ENCODE results near the gene CATSPERB.

DNA sequence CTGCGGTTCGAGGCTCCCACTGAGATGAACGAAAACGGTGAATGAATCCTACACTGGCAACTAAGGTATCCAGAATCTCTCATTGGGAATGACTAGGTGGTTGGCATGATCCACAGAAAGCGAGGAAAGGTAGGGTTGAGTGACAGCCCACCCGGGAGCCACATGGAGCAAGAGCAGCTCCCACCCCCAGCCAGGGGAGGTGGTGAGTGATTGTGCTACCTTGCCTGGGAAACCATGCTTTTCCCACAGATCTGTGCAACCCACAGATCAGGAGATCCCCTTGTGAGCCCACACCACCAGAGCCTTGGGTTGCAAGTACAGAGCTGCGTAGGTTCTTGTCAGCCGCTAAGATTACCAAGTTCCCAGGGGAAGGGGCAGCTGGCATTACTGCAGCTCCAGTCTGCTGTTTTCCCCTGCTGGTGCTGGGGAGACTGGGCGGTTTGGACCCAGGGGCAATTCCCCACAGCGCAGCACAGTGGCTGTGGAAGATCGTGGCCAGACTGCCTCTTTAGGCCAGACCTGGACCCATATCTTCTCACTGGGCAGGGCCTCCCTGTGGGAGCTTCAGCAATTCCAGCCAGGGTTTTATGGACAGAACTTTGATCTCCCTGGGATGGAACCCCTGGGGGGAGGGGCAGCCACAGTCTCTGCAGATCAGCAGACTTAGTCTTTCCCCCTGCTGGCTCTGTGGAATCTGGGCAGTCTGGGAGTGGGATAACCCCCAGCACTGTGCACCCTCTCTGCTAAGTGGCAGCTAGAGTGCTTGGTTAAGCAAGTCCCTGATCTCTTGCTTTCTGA is 177.2 kb downstream of the CATSPERB start:
- TF ChIP-seq EZH2 (IDR thresholded peaks at IDR 0.05; ENCODE audit: borderline replicate concordance, control insufficient read depth, low read depth, low read length): no peak
- TF ChIP-seq TCF3 (IDR thresholded peaks at IDR 0.05; ENCODE audit: borderline replicate concordance, insufficient read depth, low read depth, low read length): no peak

Measured in GM12878 (cell line).